GM18868 (cell line): Measurements from ENCODE around the gene SMIM15.
"Not testable (repeated sequence)": the region's sequence is repeated elsewhere in the genome, so short reads cannot be mapped to it uniquely, and the experiment has no call there.

Experiments
- ATAC-seq: cut with Tn5 transposase; IDR thresholded peaks from one replicate; pipeline ENCODE4 v1.9.1; 2021; ENCODE audit warnings: mild to moderate bottlenecking, moderate library complexity; ENCODE audit not compliant: unreplicated experiment

SMIM15 gene, protein sequence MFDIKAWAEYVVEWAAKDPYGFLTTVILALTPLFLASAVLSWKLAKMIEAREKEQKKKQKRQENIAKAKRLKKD

DNA sequence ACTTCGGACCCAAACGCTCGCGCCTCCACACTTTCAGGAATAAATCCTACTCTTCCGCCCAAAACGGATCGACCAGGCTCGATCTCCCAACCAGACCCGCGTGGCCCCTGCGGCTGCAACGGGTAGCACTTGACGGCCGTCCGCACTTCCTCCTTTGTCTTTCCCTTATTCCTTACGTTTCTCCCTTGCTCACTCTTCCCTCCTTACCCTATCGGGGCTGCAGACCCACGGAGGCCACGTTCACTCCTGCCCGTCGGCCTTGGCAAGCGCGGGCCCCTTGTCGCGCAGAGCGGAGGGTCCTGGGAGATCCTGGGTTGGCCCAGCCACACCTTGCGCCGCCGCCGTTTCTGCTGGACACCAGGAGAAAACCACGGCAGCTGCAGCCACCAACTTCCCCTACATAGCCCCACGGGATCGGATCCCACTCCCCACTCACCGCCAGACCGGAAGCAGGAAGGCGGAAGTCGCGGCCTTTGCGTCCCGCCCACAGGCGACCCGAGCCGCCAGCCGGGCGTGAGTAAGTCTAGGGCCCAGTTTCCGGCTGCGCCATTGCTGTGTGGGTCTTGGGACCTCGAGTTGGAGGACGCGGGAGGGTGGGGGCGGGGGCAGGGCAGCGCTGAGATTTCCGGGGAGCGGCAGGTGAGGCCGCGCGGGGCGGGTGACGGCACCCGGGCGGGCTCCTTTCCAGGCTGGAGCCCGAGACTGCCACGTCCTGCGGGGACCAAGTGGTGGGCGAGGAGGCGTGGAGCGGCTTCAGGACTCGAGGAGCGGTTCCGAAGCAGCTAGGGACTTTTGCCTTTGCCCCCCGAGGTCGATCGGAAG lies at the start of gene SMIM15:
SMIM15 (minus strand) TSS at position 459 of the 822 bp plus-strand sequence. CDS start 2,297 bp downstream, outside the sequence.
- ATAC-seq: peak; percentile 98

GRCh38 chr5:61207884-61208283 lies 45.6 kb upstream of the SMIM15 start:
- no peak for ATAC-seq

DNA sequence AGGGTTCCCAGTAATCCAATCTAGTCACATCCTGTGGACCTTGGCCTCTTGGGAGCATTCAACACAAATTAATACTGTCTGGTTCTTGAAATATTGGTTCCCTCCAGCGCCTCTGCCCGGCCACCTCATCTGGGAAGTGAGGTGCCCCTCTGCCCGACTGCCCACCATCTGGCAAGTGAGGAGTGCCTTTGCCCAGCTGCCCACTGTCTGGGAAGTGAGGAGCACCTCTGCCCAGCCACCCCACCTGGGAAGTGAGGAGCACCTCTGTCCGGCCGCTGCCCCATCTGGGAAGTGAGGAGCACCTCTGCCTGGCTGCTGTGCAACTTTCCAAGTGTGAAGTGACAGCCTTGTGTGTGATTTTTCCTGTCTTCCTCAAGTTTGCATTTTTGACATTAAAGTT lies 42.7 kb upstream of the SMIM15 start:
- ATAC-seq: no peak

DNA sequence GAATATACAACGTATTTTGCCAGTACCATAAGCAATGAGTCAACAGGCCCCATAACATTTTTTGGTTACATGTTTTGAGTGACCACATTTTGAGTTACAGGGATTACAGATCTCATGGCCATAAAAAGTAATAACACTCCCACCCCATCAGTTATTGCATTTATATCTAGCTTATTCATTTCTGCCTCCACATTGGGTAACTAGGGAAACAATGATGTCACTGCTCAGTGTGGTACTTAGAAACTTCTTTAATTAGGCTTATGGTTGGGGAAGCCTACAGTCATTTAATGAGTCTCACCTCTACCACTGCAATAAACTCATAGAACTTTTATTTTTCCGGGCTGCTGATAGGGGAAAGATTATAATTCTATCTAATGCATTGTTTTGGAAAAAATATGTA lies 39.9 kb upstream of the SMIM15 start:
- no peak for ATAC-seq

DNA sequence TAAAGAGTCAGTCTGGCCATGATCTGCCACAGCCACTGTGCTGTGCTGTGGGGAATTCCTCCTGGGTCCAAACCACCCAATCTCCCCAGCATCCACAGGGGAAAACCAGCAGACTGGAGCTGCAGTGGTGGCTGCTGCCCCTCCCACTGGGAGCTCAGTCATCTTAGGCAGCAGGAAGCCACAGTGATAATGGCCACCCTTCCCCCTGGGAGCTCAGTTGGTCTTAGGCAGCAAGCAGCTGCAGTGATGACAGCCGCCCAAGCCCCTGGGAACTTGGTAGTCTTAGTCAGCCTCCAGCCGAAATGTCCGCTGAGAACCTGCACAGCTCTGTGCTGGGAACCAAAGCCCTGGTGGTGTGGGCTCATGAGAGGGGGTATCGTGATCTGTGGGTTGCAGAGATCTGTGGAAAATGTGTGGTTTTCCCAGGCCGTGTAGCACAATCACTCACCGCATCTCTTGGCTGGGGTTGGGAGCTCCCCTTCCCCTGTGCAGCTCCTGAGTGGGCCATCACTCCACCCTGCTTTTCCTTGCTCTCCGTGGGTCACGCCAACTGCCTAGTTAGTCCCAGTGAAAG lies 38.4 kb upstream of the SMIM15 start:
- ATAC-seq: no peak

DNA sequence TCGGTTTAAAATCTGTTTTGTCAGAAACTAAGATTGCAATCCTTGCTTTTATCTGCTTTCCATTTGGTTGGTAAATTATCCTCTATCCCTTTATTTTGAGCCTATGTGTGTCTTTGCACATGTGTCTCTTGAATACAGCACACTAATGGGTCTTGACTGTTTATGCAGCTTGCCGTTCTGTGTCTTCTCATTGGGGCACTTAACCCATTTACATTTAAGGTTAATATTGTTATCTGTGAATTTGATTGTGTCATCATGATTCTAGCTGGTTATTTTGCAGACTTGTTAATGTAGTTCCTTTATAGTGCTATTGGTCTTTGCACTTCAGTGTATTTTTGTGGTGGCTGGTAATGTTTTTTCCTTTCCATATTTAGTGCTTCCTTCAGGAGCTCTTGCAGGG lies 36.3 kb upstream of the SMIM15 start:
- ATAC-seq: no peak

DNA sequence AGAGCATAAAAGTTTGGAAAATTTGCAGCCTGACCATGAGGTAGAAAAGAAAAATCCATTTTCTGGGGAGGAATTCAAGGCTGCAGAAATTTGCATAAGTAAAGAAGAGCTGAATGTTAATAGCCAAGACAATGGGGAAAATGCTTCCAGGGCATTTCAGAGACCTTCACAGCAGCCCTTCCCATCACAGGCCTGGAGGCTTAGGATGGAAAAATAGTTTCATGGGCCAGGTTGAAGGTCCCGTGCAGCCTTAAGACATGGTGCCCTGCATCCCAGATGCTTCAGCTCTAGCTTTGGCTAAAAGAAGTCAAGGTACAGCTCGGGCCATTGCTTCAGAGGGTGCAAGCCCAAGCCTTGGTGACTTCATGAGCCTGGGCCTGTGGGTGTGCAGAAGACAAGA lies 25.6 kb upstream of the SMIM15 start:
- not testable (repeated sequence) for ATAC-seq

GRCh38 chr5:61187352-61187751 lies 25.1 kb upstream of the SMIM15 start:
- not testable (repeated sequence) for ATAC-seq

DNA sequence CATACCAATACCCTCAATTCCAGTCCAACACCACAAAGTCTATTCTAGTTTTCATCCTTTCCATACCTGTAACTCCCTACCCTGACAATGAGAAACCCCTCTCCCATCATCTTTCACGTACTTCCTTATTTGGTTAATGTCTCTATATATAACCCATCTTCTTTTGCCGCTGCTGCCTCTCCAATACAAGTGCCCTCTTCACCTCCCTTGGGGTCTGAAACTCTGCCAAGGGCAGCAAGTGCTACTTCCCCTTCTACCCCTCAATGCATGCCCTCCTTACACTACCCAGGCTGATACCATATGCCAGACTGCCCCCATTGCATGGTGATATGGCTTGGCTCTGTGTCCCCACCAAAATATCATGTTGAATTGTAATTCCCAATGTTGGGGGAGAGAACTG lies 24.4 kb upstream of the SMIM15 start:
- no peak for ATAC-seq

GRCh38 chr5:61184708-61185107 lies 22.4 kb upstream of the SMIM15 start:
- no peak for ATAC-seq

GRCh38 chr5:61183538-61183937 lies 21.3 kb upstream of the SMIM15 start:
- ATAC-seq: no peak

DNA sequence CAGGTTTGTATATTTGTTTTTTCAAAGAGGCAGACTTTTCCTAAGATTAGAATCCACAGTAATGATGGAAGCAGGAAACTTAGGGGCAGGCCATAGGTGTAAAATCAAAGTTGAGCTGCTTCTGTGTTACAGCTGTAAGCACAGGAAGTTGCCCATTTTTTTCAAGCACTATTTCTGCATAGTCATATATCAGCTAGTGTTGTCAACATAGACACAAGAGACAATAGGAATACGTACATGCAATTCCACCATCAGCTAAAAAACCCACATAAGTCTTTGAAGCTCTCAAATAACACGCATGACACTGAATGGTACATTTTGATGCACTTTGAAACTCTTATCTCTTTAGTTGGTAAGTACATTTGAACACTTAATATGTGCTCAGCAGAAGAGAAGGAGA lies 20.2 kb upstream of the SMIM15 start:
- ATAC-seq: no peak

DNA sequence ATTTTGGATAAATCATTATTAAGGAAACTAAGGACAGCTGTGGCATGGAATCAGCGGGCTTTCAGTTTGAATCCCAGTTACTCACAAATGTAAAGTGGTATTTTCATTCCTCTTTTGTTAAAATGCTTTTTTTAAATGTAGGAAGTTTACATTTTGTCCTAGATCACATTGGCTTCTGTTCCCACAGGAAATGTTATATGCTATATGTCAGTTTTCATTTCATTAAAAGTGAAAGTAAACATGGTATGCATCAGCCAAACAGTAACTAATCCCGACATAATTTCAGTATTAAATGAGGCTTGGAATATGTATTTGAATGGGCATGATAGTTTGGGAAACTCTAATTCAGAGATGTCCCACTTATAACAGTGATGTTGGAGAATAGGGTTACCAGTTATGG lies 18.6 kb upstream of the SMIM15 start:
- ATAC-seq: no peak

GRCh38 chr5:61178702-61179101 lies 16.4 kb upstream of the SMIM15 start:
- ATAC-seq: no peak

DNA sequence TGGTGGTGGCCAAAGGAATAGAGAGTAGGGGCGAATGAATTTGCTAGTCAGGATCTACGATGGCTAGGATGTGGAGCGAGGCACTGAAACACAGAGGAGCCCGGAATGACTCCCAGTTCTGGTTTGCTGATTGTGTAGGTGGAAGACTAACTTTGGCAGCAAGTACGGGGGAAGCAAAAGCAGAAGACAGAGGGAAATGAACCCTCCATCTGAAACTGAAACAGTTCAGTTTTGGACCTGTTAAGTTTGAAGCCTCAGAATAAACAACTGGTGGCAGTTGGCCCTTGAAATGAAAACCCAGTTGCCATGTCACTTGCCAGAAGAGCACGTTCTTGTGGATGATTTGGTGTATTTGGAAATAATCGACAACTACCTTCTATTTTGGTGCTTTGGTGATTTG lies 15.4 kb upstream of the SMIM15 start:
- peak; percentile 89 for ATAC-seq

GRCh38 chr5:61177070-61177469 lies 14.8 kb upstream of the SMIM15 start:
- no peak for ATAC-seq

DNA sequence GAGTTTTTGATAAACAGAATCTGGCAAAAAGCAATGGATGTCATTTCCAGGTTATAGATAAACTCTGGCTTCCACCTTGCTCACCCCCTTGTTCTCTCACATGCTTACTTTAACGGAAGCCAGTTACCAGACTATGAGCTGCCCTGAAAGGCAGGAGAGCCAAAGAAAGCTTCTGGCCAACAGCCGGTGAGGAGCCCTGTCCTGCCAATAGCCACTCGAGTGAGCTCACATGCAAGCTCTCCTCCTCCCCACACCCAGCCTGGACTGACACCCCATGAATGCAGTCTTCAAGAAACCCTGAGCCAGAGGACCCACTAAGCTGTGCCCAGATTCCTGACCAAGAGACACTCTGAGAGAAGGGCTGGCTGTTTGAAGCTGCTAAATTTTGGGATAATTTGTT lies 14.4 kb upstream of the SMIM15 start:
- ATAC-seq: no peak

GRCh38 chr5:61171479-61171878 lies 9.2 kb upstream of the SMIM15 start:
- ATAC-seq: no peak

GRCh38 chr5:61168951-61169350 lies 6.7 kb upstream of the SMIM15 start:
- ATAC-seq: no peak

DNA sequence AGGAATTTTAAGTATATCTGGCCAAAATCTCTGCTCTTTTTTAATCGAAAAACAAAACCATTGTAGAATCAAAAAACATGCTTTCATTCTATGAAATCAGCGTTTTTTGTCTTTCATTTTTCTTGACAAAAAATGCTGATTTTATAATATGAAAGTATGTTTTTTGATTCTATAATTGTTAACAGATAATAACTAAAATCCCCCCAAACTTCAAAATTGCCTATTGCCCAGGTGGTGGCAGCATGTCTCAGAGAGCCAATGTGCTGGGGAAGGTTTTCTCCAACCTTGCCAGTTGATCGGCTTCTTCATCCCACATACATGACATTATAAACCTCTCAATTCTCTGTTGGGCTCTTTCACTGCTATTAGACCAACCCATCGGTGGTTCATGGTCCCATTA lies 5.1 kb upstream of the SMIM15 start:
- no peak for ATAC-seq

GRCh38 chr5:61163905-61164304 lies 1.6 kb upstream of the SMIM15 start:
- no peak for ATAC-seq

- ATAC-seq: no peak
Measured at GRCh38 chr5:61162832-61163567, 732 bp upstream of the SMIM15 start.
